DND-41 (cell line): ENCODE results near the gene RABL6.

Experiments
- ATAC-seq: fragments of 200-7000 bp; cut with Tn5 transposase; 3 replicates; pipeline ENCODE4 v1.9.1; 2021; ENCODE audit warnings: low read depth; ENCODE audit not compliant: insufficient read depth
- DNase-seq: peaks from one replicate; pipeline ENCODE4 v3.0.0-alpha.2; 2020
- H2AFZ ChIP-seq: 2 replicates; pipeline ENCODE4 v1.6.0; 2012; ENCODE audit warnings: low read depth, low read length
- H3K27ac ChIP-seq: 2 replicates; pipeline ENCODE4 v1.5.1; 2012; ENCODE audit warnings: low read length, inconsistent platforms
- H3K27me3 ChIP-seq: fragments of 200-600 bp; sonication (generic); 2 replicates; pipeline ENCODE4 v1.6.0; 2012; ENCODE audit warnings: low read length, mild to moderate bottlenecking, inconsistent platforms; ENCODE audit not compliant: insufficient read depth, poor library complexity
- H3K36me3 ChIP-seq: 2 replicates; pipeline ENCODE4 v1.5.1; 2012; ENCODE audit warnings: low read length, inconsistent platforms; ENCODE audit not compliant: insufficient read depth
- H3K4me1 ChIP-seq: 2 replicates; pipeline ENCODE4 v1.5.1; 2012; ENCODE audit warnings: mild to moderate bottlenecking, low read length; ENCODE audit not compliant: insufficient read depth
- H3K4me2 ChIP-seq: 2 replicates; pipeline ENCODE4 v1.6.0; 2012; ENCODE audit warnings: mild to moderate bottlenecking, moderate library complexity, low read length, inconsistent platforms; ENCODE audit not compliant: insufficient read depth
- H3K4me3 ChIP-seq, 2 experiments: fragments of 200-600 bp in 1 of 2; shearing (Covaris generic) in 1 of 2; 2 replicates each; pipeline ENCODE4 v1.5.1; 2012 to 2016; ENCODE audit warnings: inconsistent platforms in 2 of 2, low read length in 2 of 2, mild to moderate bottlenecking in 2 of 2, low read depth in 1 of 2, moderate library complexity in 1 of 2
- H3K79me2 ChIP-seq: 2 replicates; pipeline ENCODE4 v1.6.0; 2012; ENCODE audit warnings: low read length, inconsistent platforms; ENCODE audit not compliant: insufficient read depth
- H3K9ac ChIP-seq: 2 replicates; pipeline ENCODE4 v1.6.0; 2012; ENCODE audit warnings: low read depth, mild to moderate bottlenecking, inconsistent platforms, low read length, moderate library complexity
- H3K9me3 ChIP-seq: 2 replicates; pipeline ENCODE4 v1.5.1; 2012; ENCODE audit warnings: low read length, moderate library complexity, mild to moderate bottlenecking, inconsistent platforms; ENCODE audit not compliant: insufficient read depth, severe bottlenecking
- H4K20me1 ChIP-seq: 2 replicates; pipeline ENCODE4 v1.6.0; 2012; ENCODE audit warnings: low read length; ENCODE audit not compliant: insufficient read depth
- CTCF ChIP-seq: IDR thresholded peaks from 2 replicates; pipeline ENCODE4 v1.5.1; 2012; ENCODE audit warnings: borderline replicate concordance, low read length, moderate library complexity, mild to moderate bottlenecking; ENCODE audit not compliant: poor library complexity, severe bottlenecking; ENCODE audit errors: extremely low read depth
- EZH2 ChIP-seq: IDR thresholded peaks from 3 replicates; pipeline ENCODE4 v1.6.1; 2012; ENCODE audit warnings: borderline replicate concordance, low read depth, mild to moderate bottlenecking, moderate library complexity, low read length, inconsistent platforms; ENCODE audit not compliant: severe bottlenecking

Gene RABL6

GRCh38 chr9:136824496-136825225 is 16.9 kb downstream of the RABL6 start:
- Histone ChIP-seq H3K27ac (no peak overlapping the region), H3K9me3 (no peaks in the 10 kb centered on the region), H2AFZ (no peak overlapping the region), H3K79me2 (peaks cover 18% of the 10 kb centered on the region; the same call in 1 of the 2 replicates), H3K4me3 (no peak overlapping the region), H3K27me3 (no peaks in the 10 kb centered on the region), H3K4me2 (no peak overlapping the region), H3K36me3 (peaks cover 62% of the 10 kb centered on the region), H3K9ac (no peak overlapping the region), H4K20me1 (peaks cover 10% of the 10 kb centered on the region; the same call in 1 of the 2 replicates), H3K4me1 (no peaks in the 10 kb centered on the region)
- TF ChIP-seq CTCF (no peak), EZH2 (no peak)
- DNase-seq: no peak
- no peak for ATAC-seq

GRCh38 chr9:136825295-136826187 is 17.8 kb downstream of the RABL6 start:
- H3K9ac ChIP-seq: no peak overlapping the region
- no peak for TF ChIP-seq CTCF
- no peak for TF ChIP-seq EZH2

GRCh38 chr9:136826188-136826541 is 18.4 kb downstream of the RABL6 start:
- H3K9me3 ChIP-seq: no peaks in the 10 kb centered on the region
- H3K9ac ChIP-seq: no peak overlapping the region
- no peak for TF ChIP-seq EZH2
- no peak for TF ChIP-seq CTCF
- ATAC-seq: no peak
- no peaks in the 10 kb centered on the region for H3K27me3 ChIP-seq
- H3K27ac ChIP-seq: no peak overlapping the region
- peaks cover 16% of the 10 kb centered on the region for H4K20me1 ChIP-seq
- DNase-seq: no peak
- no peak overlapping the region for H3K4me2 ChIP-seq
- H3K4me3 ChIP-seq: no peak overlapping the region
- H2AFZ ChIP-seq: no peak overlapping the region
- peaks cover 6% of the 10 kb centered on the region; the same call in 1 of the 2 replicates for H3K79me2 ChIP-seq
- peaks cover 77% of the 10 kb centered on the region for H3K36me3 ChIP-seq
- H3K4me1 ChIP-seq: no peaks in the 10 kb centered on the region

More at GRCh38 chr9:136825295-136826187, 17.8 kb downstream of the RABL6 start:
- Histone ChIP-seq H3K4me3 (no peak overlapping the region), H3K4me2 (no peak overlapping the region), H3K36me3 (peaks cover 71% of the 10 kb centered on the region), H3K27me3 (no peaks in the 10 kb centered on the region), H3K27ac (no peak overlapping the region), H3K9me3 (no peaks in the 10 kb centered on the region), H3K79me2 (peaks cover 12% of the 10 kb centered on the region; the same call in 1 of the 2 replicates), H3K4me1 (no peaks in the 10 kb centered on the region), H4K20me1 (peaks cover 17% of the 10 kb centered on the region), H2AFZ (no peak overlapping the region)
- no peak for DNase-seq
- no peak for ATAC-seq
